ENCODE data around the gene MAPKBP1. TPM values are rescaled to one million over a fixed set of nuclear protein-coding genes. Genes with fewer than 3 reads are reported as not detected.

MAPKBP1 gene
- polyA plus RNA-seq, 1 donor from 2014 or later = 30.3 TPM

GRCh38 chr15:41856716-41857115, 82.4 kb downstream of the MAPKBP1 start:
- no peaks in the 10 kb centered on the region for H3K9me3 ChIP-seq (ENCODE audit: low read length)
- H3K36me3 ChIP-seq (ENCODE audit: insufficient read depth, low read length) = no peaks in the 10 kb centered on the region
- no peak overlapping the region for H3K27ac ChIP-seq (ENCODE audit: low read length)
- TF ChIP-seq MXI1 (conservative IDR thresholded peaks at IDR 0.05; ENCODE audit: poor library complexity, severe bottlenecking) (no peak), POLR2AphosphoS5 (IDR thresholded peaks at IDR 0.05) (no peak), EP300 (conservative IDR thresholded peaks at IDR 0.05; ENCODE audit: poor library complexity, severe bottlenecking) (no peak), RAD21 (conservative IDR thresholded peaks at IDR 0.05) (no peak), SMC3 (conservative IDR thresholded peaks at IDR 0.05; ENCODE audit: poor library complexity) (no peak), CTCF (IDR thresholded peaks at IDR 0.05; ENCODE audit: poor library complexity, severe bottlenecking) (no peak), REST (IDR thresholded peaks at IDR 0.05; ENCODE audit: borderline replicate concordance) (no peak), TAF1 (IDR thresholded peaks at IDR 0.05; ENCODE audit: low read depth) (no peak), EZH2 (IDR thresholded peaks at IDR 0.05; ENCODE audit: borderline replicate concordance, insufficient read depth, low read length, poor library complexity, severe bottlenecking) (no peak)
- no peaks in the 10 kb centered on the region for H4K20me1 ChIP-seq (ENCODE audit: insufficient read depth)
- H3K9me2 ChIP-seq (ENCODE audit: insufficient read depth, low read length) = no peaks in the 10 kb centered on the region
- no peaks in the 10 kb centered on the region for H3K79me2 ChIP-seq (replicated peaks; ENCODE audit: insufficient read depth, low read length)
- no peaks in the 10 kb centered on the region for H3K27me3 ChIP-seq (ENCODE audit: insufficient read depth, low read depth, low read length)
- no peak overlapping the region for H3K9ac ChIP-seq (ENCODE audit: low read length)
- H3K4me2 ChIP-seq (ENCODE audit: low read length) = no peak overlapping the region
- H2AFZ ChIP-seq (ENCODE audit: low read depth, low read length) = no peak overlapping the region
- H3F3A ChIP-seq (ENCODE audit: insufficient read depth, low read length, poor library complexity, severe bottlenecking) = no peaks in the 10 kb centered on the region
- H3K4me3 ChIP-seq (ENCODE audit: low read length) = no peak overlapping the region

GRCh38 chr15:41857316-41857715, 83.0 kb downstream of the MAPKBP1 start:
- Histone ChIP-seq H3F3A (ENCODE audit: insufficient read depth, low read length, poor library complexity, severe bottlenecking) (no peaks in the 10 kb centered on the region), H3K36me3 (ENCODE audit: insufficient read depth, low read length) (no peaks in the 10 kb centered on the region), H3K4me2 (ENCODE audit: low read length) (no peak overlapping the region), H3K4me3 (ENCODE audit: low read length) (no peak overlapping the region), H3K27ac (ENCODE audit: low read length) (no peak overlapping the region), H4K20me1 (ENCODE audit: insufficient read depth) (no peaks in the 10 kb centered on the region), H3K27me3 (ENCODE audit: insufficient read depth, low read depth, low read length) (no peaks in the 10 kb centered on the region), H3K9me3 (ENCODE audit: low read length) (no peaks in the 10 kb centered on the region), H3K9me2 (ENCODE audit: insufficient read depth, low read length) (no peaks in the 10 kb centered on the region), H3K79me2 (replicated peaks; ENCODE audit: insufficient read depth, low read length) (no peaks in the 10 kb centered on the region), H3K9ac (ENCODE audit: low read length) (no peak overlapping the region), H2AFZ (ENCODE audit: low read depth, low read length) (no peak overlapping the region)
- TF ChIP-seq TAF1 (IDR thresholded peaks at IDR 0.05; ENCODE audit: low read depth) (no peak), CTCF (IDR thresholded peaks at IDR 0.05; ENCODE audit: poor library complexity, severe bottlenecking) (no peak), REST (IDR thresholded peaks at IDR 0.05; ENCODE audit: borderline replicate concordance) (no peak), MXI1 (conservative IDR thresholded peaks at IDR 0.05; ENCODE audit: poor library complexity, severe bottlenecking) (no peak), EZH2 (IDR thresholded peaks at IDR 0.05; ENCODE audit: borderline replicate concordance, insufficient read depth, low read length, poor library complexity, severe bottlenecking) (no peak), POLR2AphosphoS5 (IDR thresholded peaks at IDR 0.05) (no peak), RAD21 (conservative IDR thresholded peaks at IDR 0.05) (no peak), EP300 (conservative IDR thresholded peaks at IDR 0.05; ENCODE audit: poor library complexity, severe bottlenecking) (no peak), SMC3 (conservative IDR thresholded peaks at IDR 0.05; ENCODE audit: poor library complexity) (no peak)

Measured in neural cell (in vitro differentiated cells).